K562 (cell line): ENCODE results near the gene CASP9. TPM values are rescaled to one million over a fixed set of nuclear protein-coding genes. Genes with fewer than 3 reads are reported as not detected.

ENCODE experiments used
- ATAC-seq: fragments of 200-7000 bp; cut with Tn5 transposase; 3 replicates; pipeline ENCODE4 v1.9.1; 2020; ENCODE audit warnings: moderate library complexity
- BruUV-seq: library from RNA; stranded (reverse); fragments of 400-500 nt; replicated peaks from 2 replicates; lab custom pipeline; 2021; lab: Mats Ljungman, UMichigan
- CTCF ChIA-PET: fragments of 300-600 bp; formaldehyde crosslinking; extraction: SDS; loops from one replicate; lab custom pipeline; 2021; ENCODE audit warnings: low intra/inter-chr PET ratio; lab: Yijun Ruan, JAX
- POLR2A ChIA-PET: fragments of 300-600, 350-650 bp; sonication (Branson Sonifier 250); formaldehyde crosslinking; extraction: SDS; loops from one replicate; lab custom pipeline; 2021; ENCODE audit warnings: antibody characterized with exemption, inconsistent platforms; lab: Yijun Ruan, JAX
- DNase-seq, 4 experiments: peaks; one replicate each; pipeline versions ENCODE4 v3.0.0 to v3.0.0-alpha.2; 2011 to 2018; ENCODE audit warnings: low spot score in 3 of 4, mixed read lengths in 3 of 4; ENCODE audit errors: extremely low read depth in 1 of 4
- FAIRE-seq: peaks from 2 replicates; lab custom pipeline; 2011; peaks lifted over from hg19 to GRCh38; lab: Jason Lieb, UNC
- H2AFZ ChIP-seq: 2 replicates; pipeline ENCODE4 v1.6.0; 2011; ENCODE audit warnings: low read depth, low read length, control low read depth, inconsistent platforms
- H3K27ac ChIP-seq: fragments of 200-600 bp; 3 replicates; pipeline ENCODE4 v1.8.0; 2011; ENCODE audit warnings: low read depth, mild to moderate bottlenecking, control low read depth, inconsistent platforms, low read length, moderate library complexity, mixed read lengths; ENCODE audit errors: extremely low read depth
- H3K27me3 ChIP-seq, 2 experiments: fragments of 300-600 bp in 1 of 2; 2 replicates in 1 of 2; 3 replicates in 1 of 2; pipeline versions ENCODE4 v1.6.0 to v1.8.0; 2011; ENCODE audit warnings: inconsistent platforms in 2 of 2, low read length in 2 of 2, mild to moderate bottlenecking in 1 of 2, mixed read lengths in 1 of 2, moderate library complexity in 1 of 2; ENCODE audit not compliant: control insufficient read depth in 2 of 2, insufficient read depth in 2 of 2
- H3K36me3 ChIP-seq: fragments of 300-600 bp; 3 replicates; pipeline ENCODE4 v1.8.0; 2011; ENCODE audit warnings: mild to moderate bottlenecking, low read length, inconsistent platforms; ENCODE audit not compliant: control insufficient read depth, insufficient read depth
- H3K4me1 ChIP-seq, 2 experiments: fragments of 200-600 bp in 1 of 2; replicated peaks in 1 of 2; 2 replicates in 1 of 2; 3 replicates in 1 of 2; pipeline versions ENCODE4 v1.5.1 to v1.8.0; 2011; ENCODE audit warnings: inconsistent platforms in 2 of 2, low read length in 2 of 2, mild to moderate bottlenecking in 1 of 2, mixed read lengths in 1 of 2, moderate library complexity in 1 of 2; ENCODE audit not compliant: control insufficient read depth in 2 of 2, insufficient read depth in 2 of 2
- H3K4me2 ChIP-seq: 2 replicates; pipeline ENCODE4 v1.6.1; 2011; ENCODE audit warnings: low read length, control low read depth, inconsistent platforms, mixed read lengths; ENCODE audit not compliant: insufficient read depth
- H3K4me3 ChIP-seq: fragments of 200-600 bp; sonication (generic), shearing (Covaris generic); 2 replicates; pipeline ENCODE4 v1.5.1; 2016; ENCODE audit warnings: control low read depth, inconsistent platforms
- H3K79me2 ChIP-seq: fragments of 200-600 bp; 3 replicates; pipeline ENCODE4 v1.8.0; 2011; ENCODE audit warnings: low read length, inconsistent platforms; ENCODE audit not compliant: control insufficient read depth, insufficient read depth
- H3K9ac ChIP-seq, 2 experiments: 2 replicates each; pipeline versions ENCODE4 v1.6.0 to v1.6.1; 2011; ENCODE audit warnings: low read depth in 2 of 2, low read length in 2 of 2, control low read depth in 1 of 2, inconsistent platforms in 1 of 2, mild to moderate bottlenecking in 1 of 2, mixed read lengths in 1 of 2; ENCODE audit not compliant: insufficient read depth in 1 of 2
- H3K9me1 ChIP-seq: one replicate; pipeline ENCODE4 v1.6.0; 2011; ENCODE audit warnings: inconsistent platforms, mild to moderate bottlenecking, low read length, moderate library complexity; ENCODE audit not compliant: control insufficient read depth, insufficient read depth
- H3K9me3 ChIP-seq: replicated peaks from 2 replicates; pipeline ENCODE4 v1.5.1; 2011; ENCODE audit warnings: low read depth, low read length, inconsistent platforms; ENCODE audit not compliant: control insufficient read depth, insufficient read depth
- H4K20me1 ChIP-seq: replicated peaks from 2 replicates; pipeline ENCODE4 v1.6.1; 2011; ENCODE audit warnings: low read length, inconsistent platforms, mixed read lengths; ENCODE audit not compliant: control insufficient read depth, insufficient read depth
- CBX3 ChIP-seq, 2 experiments: IDR thresholded peaks; 1 replicate in 1 of 2; 2 replicates in 1 of 2; pipeline ENCODE4 v1.6.1; 2012; ENCODE audit warnings: inconsistent platforms in 2 of 2, low read length in 2 of 2, borderline replicate concordance in 1 of 2, control low read depth in 1 of 2
- DACH1 ChIP-seq: fragments of 450-650 bp; IDR thresholded peaks from 2 replicates; pipeline ENCODE4 v1.6.1; 2018; ENCODE audit not compliant: partially characterized antibody
- FOS ChIP-seq: IDR thresholded peaks from 3 replicates; pipeline ENCODE4 v1.6.1; 2011; ENCODE audit not compliant: insufficient read length; ENCODE audit errors: extremely low read depth
- MCM2 ChIP-seq: fragments of 450-650 bp; IDR thresholded peaks from 2 replicates; pipeline ENCODE4 v1.6.1; 2017; ENCODE audit warnings: low read depth, mild to moderate bottlenecking
- MEF2D ChIP-seq: conservative IDR thresholded peaks from 2 replicates; pipeline ENCODE4 v1.6.1; 2016; ENCODE audit warnings: low read depth, missing genetic modification characterization, missing compliant biosample characterization
- NFYB ChIP-seq: IDR thresholded peaks from 2 replicates; pipeline ENCODE4 v1.6.1; 2011; ENCODE audit warnings: mild to moderate bottlenecking, moderate library complexity; ENCODE audit not compliant: insufficient read length; ENCODE audit errors: extremely low read depth
- RAD51 ChIP-seq: fragments of 450-650 bp; IDR thresholded peaks from 2 replicates; pipeline ENCODE4 v1.7.1; 2016; ENCODE audit warnings: low read depth, mild to moderate bottlenecking, borderline replicate concordance
- SPI1 ChIP-seq: IDR thresholded peaks from 2 replicates; pipeline ENCODE4 v1.6.1; 2011; ENCODE audit warnings: low read depth, low read length, control low read depth, borderline replicate concordance
- WGBS: fragments of 100-300 bp; shearing (Covaris generic); methylation state at CpG from one replicate; pipeline ENCODE4 v1.1.6; 2016; ENCODE audit warnings: low coverage, mixed read lengths; ENCODE audit not compliant: insufficient coverage; ENCODE audit errors: missing lambda C conversion rate; 5-methylcytosine and 5-hydroxymethylcytosine counted together
- in situ Hi-C: fragments of 300-500 bp; cut with MboI; formaldehyde crosslinking; loops from 4 replicates; pipeline ENCODE4 v1.15.0; 2018; ENCODE audit warnings: inconsistent platforms, mixed read lengths
- intact Hi-C: fragments of 100-400 bp; cut with micrococcal nuclease; formaldehyde crosslinking; loops from 2 replicates; pipeline ENCODE4 v1.14.2; 2022
- polyA plus RNA-seq, 8 experiments: library from polyadenylated mRNA; depleted of rRNA in 4 of 8; stranded (reverse) in 5 of 8; unstranded in 3 of 8; fragments of >200 nt; fragmentation: Nextera tagmentation in 2 of 8; fragmentation: Illumina TruSeq in 1 of 8; extraction: Ambion mirVana in 2 of 8; extraction: Trizol in 1 of 8; gene quantifications; 2 replicates each; pipeline versions ENCODE4 v1.2.1 to v1.2.3, GENCODE V29; 2011 to 2014; ENCODE audit warnings: inconsistent platforms in 1 of 8, missing spikeins in 1 of 8
- total RNA-seq, 7 experiments: library from RNA; depleted of rRNA in 6 of 7; stranded (reverse); fragments of >200 nt in 6 of 7; fragmentation: Illumina TruSeq in 2 of 7; extraction: Trizol in 2 of 7; gene quantifications; 2 replicates each; pipeline versions ENCODE4 v1.2.1 to v1.2.3, GENCODE V29; 2011 to 2021; ENCODE audit warnings: low replicate concordance in 1 of 7
- TF ChIP-seq, protein P1 (sequence below): sonication (generic); formaldehyde crosslinking; IDR thresholded peaks from 2 replicates; pipeline ENCODE4 v1.9.0; 2022; ENCODE audit warnings: mild to moderate bottlenecking, missing genetic modification reagents
- TF ChIP-seq, protein P2 (sequence below): sonication (generic); formaldehyde crosslinking; IDR thresholded peaks from 2 replicates; pipeline ENCODE4 v1.5.0; 2020; ENCODE audit warnings: missing genetic modification reagents

CASP9 gene
- total and polyA plus RNA-seq, 9 of the 15 experiments (the other 6 are each of a cell fraction or from before 2014, with no cell fraction given), result 10.8 to 54.1 (median 30.7) TPM

DNA sequence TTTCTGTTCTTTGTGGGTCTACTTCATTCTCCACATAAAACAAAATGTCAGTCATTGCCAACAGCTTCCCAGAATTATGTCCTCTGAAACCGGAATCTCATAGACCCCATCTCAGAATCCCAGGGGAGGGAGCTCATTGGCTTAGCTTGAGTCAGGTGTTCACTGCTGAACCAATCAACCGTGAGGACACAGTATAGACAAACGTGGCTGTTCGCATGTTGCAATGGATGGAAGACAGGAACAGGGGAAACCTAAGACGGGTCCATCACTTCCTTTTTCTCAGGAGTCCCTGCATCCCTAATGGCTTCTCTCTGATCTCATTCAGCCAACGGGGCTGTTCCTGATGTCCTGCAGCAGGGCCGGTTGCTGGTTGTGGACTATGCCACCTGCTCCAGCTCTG, 58.3 kb downstream of the CASP9 start:
- Histone ChIP-seq H3K27ac (no peak overlapping the region), H3K79me2 (no peaks in the 10 kb centered on the region), H3K9ac (no peak overlapping the region), H3K27me3 (0 out of 5 replicates have a peak, but pooled peaks cover 0 to 7% of the 10 kb centered on the region in 2 experiments), H3K4me2 (peak overlapping the region; percentile 29), H3K4me3 (no peak overlapping the region), H3K36me3 (no peaks in the 10 kb centered on the region), H3K9me3 (no peaks in the 10 kb centered on the region), H3K9me1 (no peaks in the 10 kb centered on the region), H3K4me1 (peaks cover 4 to 11% of the 10 kb centered on the region in 2 experiments; a peak in 4 of 5 replicates), H2AFZ (peak overlapping the region; percentile 52), H4K20me1 (no peaks in the 10 kb centered on the region)
- 29% methylated on average over 7 of the region's 7 CpGs for WGBS
- FAIRE-seq, result no peak
- BruUV-seq, result no TSS peak
- DNase-seq, result peak in 3 of 4 experiments; percentile 34 to 49 (median 34)
- CTCF ChIA-PET, result no interaction called here
- in situ Hi-C loops (no loop called here), intact Hi-C loops (no loop called here)
- TF ChIP-seq SPI1 (peak; percentile 48; the same call in 1 of the 2 replicates), RAD51 (peak; percentile 51; the same call in 1 of the 2 replicates), NFYB (peak; percentile 35), FOS (no peak), MCM2 (no peak), CBX3 (IDR thresholded peaks at IDR 0.05; ENCODE audit: borderline replicate concordance in 1 of 2, low read length in 2 of 2) (peak in 1 of 2 experiments; percentile 27; a peak in 1 of 3 replicates), MEF2D (tag) (no peak), DACH1 (no peak)
- TF ChIP-seq, protein P1, sequence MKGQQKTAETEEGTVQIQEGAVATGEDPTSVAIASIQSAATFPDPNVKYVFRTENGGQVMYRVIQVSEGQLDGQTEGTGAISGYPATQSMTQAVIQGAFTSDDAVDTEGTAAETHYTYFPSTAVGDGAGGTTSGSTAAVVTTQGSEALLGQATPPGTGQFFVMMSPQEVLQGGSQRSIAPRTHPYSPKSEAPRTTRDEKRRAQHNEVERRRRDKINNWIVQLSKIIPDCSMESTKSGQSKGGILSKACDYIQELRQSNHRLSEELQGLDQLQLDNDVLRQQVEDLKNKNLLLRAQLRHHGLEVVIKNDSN (CRISPR knock-in tag), result peak; percentile 78
- TF ChIP-seq, protein P2, sequence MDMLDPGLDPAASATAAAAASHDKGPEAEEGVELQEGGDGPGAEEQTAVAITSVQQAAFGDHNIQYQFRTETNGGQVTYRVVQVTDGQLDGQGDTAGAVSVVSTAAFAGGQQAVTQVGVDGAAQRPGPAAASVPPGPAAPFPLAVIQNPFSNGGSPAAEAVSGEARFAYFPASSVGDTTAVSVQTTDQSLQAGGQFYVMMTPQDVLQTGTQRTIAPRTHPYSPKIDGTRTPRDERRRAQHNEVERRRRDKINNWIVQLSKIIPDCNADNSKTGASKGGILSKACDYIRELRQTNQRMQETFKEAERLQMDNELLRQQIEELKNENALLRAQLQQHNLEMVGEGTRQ (CRISPR knock-in tag), result peak; percentile 66
- POLR2A ChIA-PET, result interaction anchor here (0.6 to 1.7 kb wide), 3 partner anchors 9 to 256 kb away, joined by 3 to 5 read pairs (median 4); partner anchors contain the start of gene CELA2A
- peak; percentile 72 for ATAC-seq
